Mesodermal cell (in vitro differentiated cells): Measurements from ENCODE around the gene IMMP2L.

Experiments
- H3K27ac ChIP-seq: 2 replicates; pipeline ENCODE4 v1.7.0; 2013; ENCODE audit warnings: mild to moderate bottlenecking, low read depth, low read length, moderate library complexity; ENCODE audit not compliant: severe bottlenecking
- H3K36me3 ChIP-seq: 2 replicates; pipeline ENCODE4 v1.7.1; 2013; ENCODE audit warnings: mild to moderate bottlenecking, low read length, moderate library complexity; ENCODE audit not compliant: control insufficient read depth, insufficient read depth
- H3K4me1 ChIP-seq: one replicate; pipeline ENCODE4 v1.7.1; 2013; ENCODE audit warnings: mild to moderate bottlenecking, low read length; ENCODE audit not compliant: insufficient read depth, control insufficient read depth, poor library complexity, severe bottlenecking
- H3K4me3 ChIP-seq: 2 replicates; pipeline ENCODE4 v1.7.0; 2013; ENCODE audit warnings: low read length, control low read depth, mild to moderate bottlenecking; ENCODE audit not compliant: insufficient read depth, poor library complexity, severe bottlenecking; ENCODE audit errors: extremely low read depth
- H3K9me3 ChIP-seq: 2 replicates; pipeline ENCODE4 v1.7.1; 2013; ENCODE audit warnings: mild to moderate bottlenecking, low read length, moderate library complexity; ENCODE audit not compliant: control insufficient read depth
- WGBS, 2 experiments: methylation state at CpG; one replicate each; pipeline ENCODE4 v1.1.5; 2013; ENCODE audit warnings: missing lambda C conversion rate in 2 of 2; ENCODE audit not compliant: insufficient coverage in 2 of 2; 5-methylcytosine and 5-hydroxymethylcytosine counted together

IMMP2L gene

DNA sequence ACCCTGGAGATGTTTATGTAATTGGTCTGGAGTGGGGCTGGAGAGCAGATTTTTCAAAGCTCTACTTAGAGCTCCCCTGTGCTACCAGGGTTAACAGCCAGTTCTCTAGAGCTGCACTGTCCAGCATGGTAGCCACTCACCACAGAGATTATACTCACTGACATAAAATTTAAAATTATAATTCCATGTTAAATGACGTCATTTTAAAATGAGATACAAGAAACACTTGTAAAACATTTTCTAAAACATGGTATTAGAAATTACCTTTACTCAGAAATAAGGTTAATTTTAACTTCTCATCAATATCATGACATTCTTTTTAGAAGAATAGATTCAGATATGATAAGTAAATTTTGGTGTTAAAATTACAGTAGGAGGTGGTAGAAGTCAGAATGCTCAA, 777.5 kb downstream of the IMMP2L start:
- no peak overlapping the region for H3K4me3 ChIP-seq
- H3K27ac ChIP-seq = no peak overlapping the region
- H3K9me3 ChIP-seq = no peaks in the 10 kb centered on the region
- H3K4me1 ChIP-seq = no peaks in the 10 kb centered on the region
- WGBS, 2 experiments = no CpG with 5 or more reads among the region's 1 CpG
- no peaks in the 10 kb centered on the region for H3K36me3 ChIP-seq

- Histone ChIP-seq H3K9me3 (no peaks in the 10 kb centered on the region), H3K36me3 (no peaks in the 10 kb centered on the region), H3K4me1 (no peaks in the 10 kb centered on the region), H3K27ac (no peak overlapping the region), H3K4me3 (no peak overlapping the region)
These were observed 781.6 kb downstream of the IMMP2L start for GRCh38 chr7:110780712-110781111.

DNA sequence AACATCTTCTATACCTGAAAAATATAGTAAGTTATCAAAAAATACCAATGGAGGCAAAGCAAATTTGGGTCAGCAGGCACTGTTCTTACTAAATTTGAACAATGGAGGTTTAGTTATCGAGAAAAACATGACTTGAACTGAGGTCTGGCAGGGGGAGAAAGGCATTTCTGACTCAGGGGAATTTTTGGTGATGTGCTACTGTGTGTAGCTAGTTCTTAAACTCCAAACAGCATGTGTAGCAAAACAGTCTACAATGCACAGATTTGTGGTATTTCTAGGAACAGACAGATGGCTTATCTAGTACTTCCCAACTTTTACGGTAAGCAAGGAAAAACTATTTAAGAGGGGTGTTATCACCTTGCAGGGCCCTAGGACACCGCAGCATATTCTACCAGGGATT, 783.0 kb downstream of the IMMP2L start:
- WGBS, 2 experiments = 96 to 100% methylated on average over 2 of the region's 3 CpGs
- Histone ChIP-seq H3K4me3 (no peak overlapping the region), H3K36me3 (no peaks in the 10 kb centered on the region), H3K4me1 (no peaks in the 10 kb centered on the region), H3K9me3 (no peaks in the 10 kb centered on the region), H3K27ac (no peak overlapping the region)

DNA sequence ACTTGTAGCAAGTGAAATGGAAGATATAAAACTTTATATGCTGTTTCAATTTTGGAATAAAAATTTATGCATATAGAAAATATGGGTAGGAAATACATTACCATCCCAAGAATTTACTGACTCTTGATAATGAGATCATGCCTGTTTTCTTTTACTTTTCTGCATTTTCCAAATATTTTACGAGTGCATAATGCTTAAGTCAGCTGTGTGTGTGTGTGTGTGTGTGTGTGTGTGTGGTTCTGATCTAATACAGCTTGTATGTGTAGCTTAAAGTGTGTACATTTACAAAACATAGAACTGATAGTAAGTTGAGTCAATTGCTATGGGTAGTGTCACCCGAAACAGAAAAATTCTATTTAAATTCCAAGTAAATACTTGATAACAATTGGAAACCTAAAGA, 787.2 kb downstream of the IMMP2L start:
- no peaks in the 10 kb centered on the region for H3K36me3 ChIP-seq
- H3K4me1 ChIP-seq = no peaks in the 10 kb centered on the region
- H3K9me3 ChIP-seq = no peaks in the 10 kb centered on the region
- no CpG with 5 or more reads among the region's 2 CpGs for WGBS, 2 experiments
- no peak overlapping the region for H3K27ac ChIP-seq
- H3K4me3 ChIP-seq = no peak overlapping the region

DNA sequence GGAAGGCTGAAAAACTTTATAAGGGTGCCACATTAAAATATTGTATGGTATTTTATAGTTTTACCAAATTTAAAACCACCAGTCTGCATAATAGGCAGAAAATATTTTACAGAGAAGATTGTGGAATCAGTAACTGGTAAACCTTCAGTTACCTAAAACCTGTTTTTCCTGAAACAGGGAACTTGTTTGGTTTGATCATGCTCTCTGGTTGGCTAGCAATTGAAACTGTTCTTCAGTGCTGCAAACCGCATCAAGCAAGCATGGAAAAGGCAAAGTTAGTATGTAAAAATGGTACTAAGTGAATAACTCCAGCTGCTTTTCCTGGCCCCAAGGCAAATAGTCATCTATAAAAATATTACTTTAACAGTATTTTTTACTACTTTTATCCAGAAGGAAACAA, 788.2 kb downstream of the IMMP2L start:
- Histone ChIP-seq H3K4me1 (no peaks in the 10 kb centered on the region), H3K4me3 (no peak overlapping the region), H3K36me3 (no peaks in the 10 kb centered on the region), H3K27ac (no peak overlapping the region), H3K9me3 (no peaks in the 10 kb centered on the region)
- 78% methylated on average over 1 of the region's 1 CpG; no CpG with 5 or more reads in 1 of the 2 experiments for WGBS, 2 experiments

- WGBS, 2 experiments = 90 to 94% methylated on average over 3 of the region's 3 CpGs
- no peak overlapping the region for H3K27ac ChIP-seq
- no peak overlapping the region for H3K4me3 ChIP-seq
- H3K36me3 ChIP-seq = no peaks in the 10 kb centered on the region
- no peaks in the 10 kb centered on the region for H3K4me1 ChIP-seq
- H3K9me3 ChIP-seq = no peaks in the 10 kb centered on the region
These were observed 789.7 kb downstream of the IMMP2L start for GRCh38 chr7:110772615-110773014.

DNA sequence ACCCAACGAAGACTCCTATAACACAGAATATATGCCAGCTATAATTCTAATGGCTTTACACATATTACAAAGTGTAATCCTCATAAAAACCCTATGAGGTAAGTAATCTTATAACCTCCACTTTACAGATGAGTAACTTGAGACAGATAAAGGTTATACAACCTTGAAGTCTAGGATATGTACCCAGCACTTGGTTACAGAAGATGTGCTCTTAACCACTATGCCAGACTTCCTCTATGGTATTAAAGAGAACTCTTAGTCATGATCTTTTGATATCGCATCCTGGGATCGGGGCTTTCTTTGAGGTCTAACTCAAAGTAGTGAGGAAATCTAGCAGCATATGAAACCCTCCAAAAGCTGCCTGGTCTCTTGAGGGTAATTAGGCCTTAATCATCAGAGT, 790.6 kb downstream of the IMMP2L start:
- H3K9me3 ChIP-seq = no peaks in the 10 kb centered on the region
- H3K27ac ChIP-seq = no peak overlapping the region
- 88 to 100% methylated on average over 1 to 2 of the region's 3 CpGs for WGBS, 2 experiments
- no peaks in the 10 kb centered on the region for H3K4me1 ChIP-seq
- H3K4me3 ChIP-seq = no peak overlapping the region
- no peaks in the 10 kb centered on the region for H3K36me3 ChIP-seq

DNA sequence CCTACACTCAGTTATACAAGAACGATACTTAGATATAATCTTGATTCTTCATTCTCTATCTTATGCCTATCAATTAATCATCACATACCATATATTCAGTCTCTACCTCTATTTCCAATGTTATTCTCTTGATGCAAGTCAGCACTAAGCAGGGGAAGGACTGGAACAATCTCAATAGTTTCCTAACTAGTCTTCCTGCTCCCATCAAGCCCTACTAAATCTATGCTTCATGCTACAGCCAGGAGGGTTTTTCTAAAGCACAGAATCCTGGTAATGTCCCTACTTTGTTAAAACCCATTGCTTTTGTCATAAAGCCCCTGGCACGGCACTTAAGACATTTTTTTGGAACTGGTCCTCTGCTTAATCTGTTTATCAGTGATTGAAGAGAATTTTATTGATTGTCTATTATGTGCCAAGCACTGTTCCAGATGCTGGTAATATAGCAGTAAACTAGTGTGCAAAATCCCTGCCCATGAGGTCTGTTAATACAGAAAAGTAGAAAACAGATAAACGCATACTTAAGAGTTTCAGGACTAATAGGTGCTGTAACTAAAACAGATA, 794.7 kb downstream of the IMMP2L start:
- Histone ChIP-seq H3K4me3 (no peak overlapping the region), H3K9me3 (no peaks in the 10 kb centered on the region), H3K36me3 (no peaks in the 10 kb centered on the region), H3K4me1 (no peaks in the 10 kb centered on the region), H3K27ac (peak overlapping the region; percentile 3)
- WGBS, 2 experiments = 92 to 98% methylated on average over 3 of the region's 3 CpGs

DNA sequence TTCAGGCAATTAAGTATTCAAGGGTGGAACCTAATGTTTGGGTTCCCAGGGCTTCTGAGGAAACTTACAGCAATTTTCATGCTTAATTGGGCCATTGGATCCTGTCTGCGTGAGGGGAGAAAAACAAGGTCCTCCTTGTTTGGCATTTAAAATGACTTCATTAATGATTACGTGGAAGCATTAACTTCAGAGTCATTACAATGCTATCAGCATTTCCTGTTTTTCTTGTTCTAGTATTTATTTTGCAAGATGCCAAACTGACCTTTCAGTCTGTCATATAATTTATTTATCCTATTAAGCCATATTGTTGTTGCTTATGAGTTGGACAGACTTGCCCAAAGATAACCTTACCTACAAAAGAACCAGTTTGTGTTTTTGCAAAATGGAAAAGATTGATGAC, 795.4 kb downstream of the IMMP2L start:
- Histone ChIP-seq H3K36me3 (no peaks in the 10 kb centered on the region), H3K27ac (peak overlapping the region; percentile 60), H3K4me3 (no peak overlapping the region), H3K9me3 (no peaks in the 10 kb centered on the region), H3K4me1 (no peaks in the 10 kb centered on the region)
- WGBS, 2 experiments = 83% methylated on average over 1 of the region's 2 CpGs; no CpG with 5 or more reads in 1 of the 2 experiments

GRCh38 chr7:110764852-110765251, 797.4 kb downstream of the IMMP2L start:
- Histone ChIP-seq H3K36me3 (no peaks in the 10 kb centered on the region), H3K9me3 (no peaks in the 10 kb centered on the region), H3K4me3 (no peak overlapping the region), H3K27ac (no peak overlapping the region), H3K4me1 (no peaks in the 10 kb centered on the region)
- WGBS, 2 experiments = no CpG with 5 or more reads among the region's 3 CpGs

DNA sequence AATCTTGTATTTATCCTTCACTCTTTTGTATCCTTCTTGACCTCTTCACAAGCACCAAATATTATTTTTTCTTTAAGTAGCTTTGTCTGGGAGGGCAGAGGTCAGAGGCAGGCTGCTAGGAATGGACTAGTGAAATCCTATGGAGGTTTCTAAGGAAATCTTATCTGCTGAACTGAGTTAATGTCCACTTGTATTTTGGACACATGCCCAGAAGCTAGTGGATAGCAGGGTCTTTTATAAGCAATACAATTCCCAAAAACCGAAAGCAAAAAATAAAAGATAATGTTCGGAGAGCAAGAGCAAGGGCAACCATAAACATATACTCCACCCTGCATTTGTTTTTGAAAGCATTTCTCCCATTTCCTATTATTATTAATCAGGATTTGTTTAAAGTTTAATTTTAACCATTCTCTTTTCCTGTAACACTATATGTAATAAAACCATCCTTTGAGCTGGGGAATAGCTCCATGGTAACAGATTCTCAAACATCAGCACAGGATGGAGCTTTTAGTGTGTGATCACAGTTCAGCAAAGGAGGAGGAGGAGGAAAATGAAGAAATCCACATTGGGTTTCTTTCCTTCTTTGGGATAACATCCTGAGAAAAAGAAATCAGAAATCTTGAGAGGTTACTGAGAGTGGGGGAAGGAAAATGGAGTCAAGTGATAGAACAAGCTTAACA, 799.6 kb downstream of the IMMP2L start:
- Histone ChIP-seq H3K36me3 (no peaks in the 10 kb centered on the region), H3K9me3 (no peaks in the 10 kb centered on the region), H3K4me1 (no peaks in the 10 kb centered on the region), H3K27ac (no peak overlapping the region), H3K4me3 (no peak overlapping the region)
- 94% methylated on average over 2 of the region's 2 CpGs; no CpG with 5 or more reads in 1 of the 2 experiments for WGBS, 2 experiments
